Activated B cell treated with CpG ODN at 0.5 μM for 24 hours (primary cell): ENCODE measurements around the gene ZNF669. TPM values are rescaled to one million over a fixed set of nuclear protein-coding genes. Genes with fewer than 3 reads are reported as not detected.
"Not testable (repeated sequence)": the region's sequence is repeated elsewhere in the genome, so short reads cannot be mapped to it uniquely, and the experiment has no call there.

Experiments
- ATAC-seq: fragments of 200-7000 bp; cut with Tn5 transposase; one replicate; pipeline ENCODE4 v1.10.0; 2021; ENCODE audit warnings: low read depth, mild to moderate bottlenecking, moderate library complexity
- CTCF ChIA-PET: fragments of 350-600 bp; sonication (Branson Sonifier 250); formaldehyde crosslinking; loops from one replicate; lab custom pipeline; 2021; ENCODE audit warnings: antibody characterized with exemption; lab: Charles Lee
- POLR2A ChIA-PET: fragments of 350-600 bp; sonication (Branson Sonifier 250); formaldehyde crosslinking; loops from one replicate; lab custom pipeline; 2021; ENCODE audit warnings: antibody characterized with exemption; lab: Charles Lee
- DNase-seq: peaks from one replicate; pipeline ENCODE4 v3.0.0; 2022
- H3K27ac Mint-ChIP-seq: one replicate; pipeline ENCODE4 v1.8.0; 2020; ENCODE audit warnings: mixed read lengths
- H3K27me3 Mint-ChIP-seq: one replicate; pipeline ENCODE4 v1.8.0; 2021; ENCODE audit warnings: mixed read lengths
- H3K36me3 Mint-ChIP-seq: one replicate; pipeline ENCODE4 v1.8.0; 2021; ENCODE audit warnings: low read depth, mixed read lengths
- H3K4me1 Mint-ChIP-seq: one replicate; pipeline ENCODE4 v1.8.0; 2021; ENCODE audit warnings: mixed read lengths
- H3K4me3 Mint-ChIP-seq: one replicate; pipeline ENCODE4 v1.8.0; 2020; ENCODE audit warnings: mild to moderate bottlenecking, mixed read lengths
- H3K9me3 Mint-ChIP-seq: one replicate; pipeline ENCODE4 v1.8.0; 2020; ENCODE audit warnings: mixed read lengths
- CTCF ChIP-seq: fragments of 200-600 bp; IDR thresholded peaks from one replicate; pipeline ENCODE4 v1.8.0; 2022; ENCODE audit warnings: antibody characterized with exemption, mild to moderate bottlenecking
- intact Hi-C: fragments of 100-400 bp; cut with micrococcal nuclease; formaldehyde crosslinking; loops from one replicate; pipeline ENCODE4 v1.15.1; 2024
- total RNA-seq: library from RNA; stranded (reverse); gene quantifications from 2 replicates; pipeline ENCODE4 v1.2.3, GENCODE V29; 2022

The ZNF669 gene
- total RNA-seq, 1 donor from 2014 or later = 18.0 TPM

- no peaks in the 10 kb centered on the region for H3K27me3 Mint-ChIP-seq
- peaks cover 47% of the 10 kb centered on the region for H3K36me3 Mint-ChIP-seq
- intact Hi-C loops = no loop called here
- ChIA-PET POLR2A (no interaction called here), CTCF (no interaction called here)
- H3K4me1 Mint-ChIP-seq = peaks cover 10% of the 10 kb centered on the region
- no peak overlapping the region for H3K27ac Mint-ChIP-seq
- H3K9me3 Mint-ChIP-seq = peaks cover 29% of the 10 kb centered on the region
- TF ChIP-seq CTCF = no peak
- ATAC-seq (no peak), DNase-seq (no peak)
- no peak overlapping the region for H3K4me3 Mint-ChIP-seq
Measured at GRCh38 chr1:247131236-247131635, 27.1 kb upstream of the ZNF669 start.

GRCh38 chr1:247127519-247128282 is 23.5 kb upstream of the ZNF669 start:
- ATAC-seq, CTCF ChIA-PET, H3K27me3 Mint-ChIP-seq, H3K9me3 Mint-ChIP-seq, intact Hi-C loops, DNase-seq, POLR2A ChIA-PET: not testable (repeated sequence)
- Mint-ChIP-seq H3K36me3 (peaks cover 24% of the 10 kb centered on the region), H3K4me1 (peaks cover 10% of the 10 kb centered on the region), H3K4me3 (peak overlapping the region; percentile 82), H3K27ac (peak overlapping the region; percentile 61)

GRCh38 chr1:247126601-247127000 is 22.4 kb upstream of the ZNF669 start:
- peaks cover 13% of the 10 kb centered on the region for H3K36me3 Mint-ChIP-seq
- H3K27me3 Mint-ChIP-seq, POLR2A ChIA-PET, H3K27ac Mint-ChIP-seq, H3K4me3 Mint-ChIP-seq, CTCF ChIA-PET, intact Hi-C loops, DNase-seq, H3K9me3 Mint-ChIP-seq: not testable (repeated sequence)
- H3K4me1 Mint-ChIP-seq = peaks cover 10% of the 10 kb centered on the region
- peak; percentile 53 for ATAC-seq

GRCh38 chr1:247126166-247126565 is 22.0 kb upstream of the ZNF669 start:
- Mint-ChIP-seq H3K4me1 (peaks cover 10% of the 10 kb centered on the region), H3K36me3 (peaks cover 13% of the 10 kb centered on the region)
- POLR2A ChIA-PET, CTCF ChIA-PET, intact Hi-C loops, H3K27ac Mint-ChIP-seq, H3K9me3 Mint-ChIP-seq, DNase-seq, H3K4me3 Mint-ChIP-seq, H3K27me3 Mint-ChIP-seq: not testable (repeated sequence)
- peak; percentile 99 for ATAC-seq

GRCh38 chr1:247121382-247121781 is 17.2 kb upstream of the ZNF669 start:
- Mint-ChIP-seq H3K27me3 (no peaks in the 10 kb centered on the region), H3K27ac (no peak overlapping the region), H3K4me3 (no peak overlapping the region), H3K4me1 (no peaks in the 10 kb centered on the region), H3K36me3 (no peaks in the 10 kb centered on the region), H3K9me3 (peaks cover 2% of the 10 kb centered on the region)
- intact Hi-C loops = no loop called here
- ATAC-seq = no peak
- CTCF ChIA-PET = no interaction called here
- no peak for DNase-seq
- POLR2A ChIA-PET = no interaction called here
- TF ChIP-seq CTCF = no peak

GRCh38 chr1:247120408-247120668 is 16.2 kb upstream of the ZNF669 start:
- CTCF ChIA-PET, H3K27me3 Mint-ChIP-seq, H3K27ac Mint-ChIP-seq, H3K4me1 Mint-ChIP-seq, ATAC-seq, intact Hi-C loops, DNase-seq, H3K9me3 Mint-ChIP-seq, H3K4me3 Mint-ChIP-seq, H3K36me3 Mint-ChIP-seq: not testable (repeated sequence)
- POLR2A ChIA-PET = interaction anchor here (0.8 kb wide), 1 partner anchor 9 kb away, joined by 3 read pairs; no protein-coding TSS in a partner anchor

GRCh38 chr1:247119600-247120407 is 15.6 kb upstream of the ZNF669 start:
- intact Hi-C loops = no loop called here
- DNase-seq (no peak), ATAC-seq (no peak)
- no peak overlapping the region for H3K27ac Mint-ChIP-seq
- POLR2A ChIA-PET = no interaction called here
- no peaks in the 10 kb centered on the region for H3K36me3 Mint-ChIP-seq
- no peaks in the 10 kb centered on the region for H3K27me3 Mint-ChIP-seq
- no peaks in the 10 kb centered on the region for H3K4me1 Mint-ChIP-seq
- H3K4me3 Mint-ChIP-seq = no peak overlapping the region
- CTCF ChIA-PET = interaction anchor here (0.5 kb wide), 1 partner anchor 362 kb away, joined by 3 read pairs; no protein-coding TSS in a partner anchor
- no peak for TF ChIP-seq CTCF
- H3K9me3 Mint-ChIP-seq = peaks cover 2% of the 10 kb centered on the region
